PC-3 (cell line): ENCODE data around the gene TTC7B. TPM values are rescaled to one million over a fixed set of nuclear protein-coding genes. Genes with fewer than 3 reads are reported as not detected.

Experiments
- ATAC-seq: fragments of 200-7000 bp; cut with Tn5 transposase; 2 replicates; pipeline ENCODE4 v1.9.1; 2020; ENCODE audit warnings: mild to moderate bottlenecking, moderate library complexity
- BruUV-seq: library from RNA; stranded (reverse); fragments of 400-500 nt; replicated peaks from 2 replicates; lab custom pipeline; 2021; lab: Mats Ljungman, UMichigan
- CTCF ChIA-PET: fragments of 300-600 bp; sonication (Branson Sonifier 250); formaldehyde crosslinking; loops from one replicate; lab custom pipeline; 2022; ENCODE audit warnings: antibody characterized with exemption; lab: Charles Lee
- POLR2A ChIA-PET: fragments of 300-600 bp; sonication (Branson Sonifier 250); formaldehyde crosslinking; loops from one replicate; lab custom pipeline; 2022; ENCODE audit warnings: antibody characterized with exemption; ENCODE audit not compliant: unreplicated experiment; lab: Charles Lee
- DNase-seq: peaks from one replicate; pipeline ENCODE4 v3.0.0-alpha.2; 2015
- H2AFZ ChIP-seq: fragments of 300-600 bp; sonication (generic); 2 replicates; pipeline ENCODE4 v1.6.0; 2016; ENCODE audit warnings: antibody characterized with exemption, low read length
- H3F3A ChIP-seq: fragments of 300-600 bp; sonication (generic); one replicate; pipeline ENCODE4 v1.6.0; 2017; ENCODE audit warnings: antibody characterized with exemption, low read length, control low read depth, mild to moderate bottlenecking; ENCODE audit not compliant: unreplicated experiment
- H3K27ac ChIP-seq: fragments of 300-600 bp; sonication (generic); 2 replicates; pipeline ENCODE4 v1.5.1; 2016; ENCODE audit warnings: mild to moderate bottlenecking, low read length
- H3K27me3 ChIP-seq: fragments of 300-600 bp; sonication (generic); 2 replicates; pipeline ENCODE4 v1.6.1; 2016; ENCODE audit warnings: low read length, mixed read lengths
- H3K36me3 ChIP-seq: fragments of 300-600 bp; sonication (generic); 2 replicates; pipeline ENCODE4 v1.6.1; 2016; ENCODE audit warnings: low read depth, mixed run types, low read length, mixed read lengths
- H3K4me1 ChIP-seq: fragments of 300-600 bp; sonication (generic); 2 replicates; pipeline ENCODE4 v1.5.1; 2016; ENCODE audit warnings: low read length; ENCODE audit not compliant: insufficient read depth
- H3K4me2 ChIP-seq: fragments of 300-600 bp; sonication (generic); 2 replicates; pipeline ENCODE4 v1.6.0; 2016; ENCODE audit warnings: low read length
- H3K4me3 ChIP-seq: fragments of 300-600 bp; sonication (generic); 2 replicates; pipeline ENCODE4 v1.5.1; 2016; ENCODE audit warnings: mild to moderate bottlenecking, low read length, mixed read lengths
- H3K79me2 ChIP-seq: fragments of 300-600 bp; sonication (generic); 2 replicates; pipeline ENCODE4 v1.6.1; 2017; ENCODE audit warnings: low read length, mixed read lengths
- H3K9ac ChIP-seq: fragments of 300-600 bp; sonication (generic); 2 replicates; pipeline ENCODE4 v1.6.0; 2016; ENCODE audit warnings: mild to moderate bottlenecking, low read length
- H3K9me2 ChIP-seq: fragments of 300-600 bp; sonication (generic); replicated peaks from 2 replicates; pipeline ENCODE4 v1.6.1; 2016; ENCODE audit warnings: mixed run types, low read length, mixed read lengths
- H3K9me3 ChIP-seq: fragments of 300-600 bp; sonication (generic); 2 replicates; pipeline ENCODE4 v1.6.1; 2016; ENCODE audit warnings: low read length, mixed read lengths
- H4K20me1 ChIP-seq: fragments of 300-600 bp; sonication (generic); 2 replicates; pipeline ENCODE4 v1.6.1; 2016; ENCODE audit warnings: low read length, mixed read lengths
- CTCF ChIP-seq: fragments of 300-600 bp; sonication (generic); conservative IDR thresholded peaks from 2 replicates; pipeline ENCODE4 v1.5.1; 2017; ENCODE audit warnings: antibody characterized with exemption, low read depth, mild to moderate bottlenecking, low read length
- EZH2 ChIP-seq: fragments of 300-600 bp; sonication (generic); IDR thresholded peaks from one replicate; pipeline ENCODE4 v1.6.1; 2017; ENCODE audit warnings: antibody characterized with exemption, mild to moderate bottlenecking, low read length; ENCODE audit not compliant: unreplicated experiment
- EZH2phosphoT487 ChIP-seq: fragments of 300-600 bp; sonication (generic); IDR thresholded peaks from 2 replicates; pipeline ENCODE4 v1.6.1; 2018; ENCODE audit warnings: mild to moderate bottlenecking, antibody characterized with exemption, low read length, borderline replicate concordance
- intact Hi-C: fragments of 100-400 bp; cut with micrococcal nuclease; formaldehyde crosslinking; loops from 2 replicates; pipeline ENCODE4 v1.9.0; 2023
- total RNA-seq: library from RNA; depleted of rRNA; stranded (reverse); fragments of >200 nt; gene quantifications from 2 replicates; pipeline ENCODE4 v1.2.3, GENCODE V29; 2014

The TTC7B gene
- total RNA-seq, 1 experiment from 2014 or later = 45.6 TPM

- no peaks in the 10 kb centered on the region for H3K9me2 ChIP-seq
- H3K4me3 ChIP-seq = no peak overlapping the region
- intact Hi-C loops = no loop called here
- no peaks in the 10 kb centered on the region for H4K20me1 ChIP-seq
- CTCF ChIA-PET = no interaction called here
- no TSS peak for BruUV-seq
- no peaks in the 10 kb centered on the region for H3F3A ChIP-seq
- TF ChIP-seq EZH2phosphoT487 (no peak), EZH2 (no peak), CTCF (no peak)
- no peaks in the 10 kb centered on the region for H3K36me3 ChIP-seq
- H3K79me2 ChIP-seq = no peaks in the 10 kb centered on the region
- H3K9me3 ChIP-seq = no peaks in the 10 kb centered on the region
- no peak overlapping the region for H3K27ac ChIP-seq
- H3K27me3 ChIP-seq = no peaks in the 10 kb centered on the region
- H3K4me2 ChIP-seq = no peak overlapping the region
- POLR2A ChIA-PET = no interaction called here
- peaks cover 8% of the 10 kb centered on the region; the same call in 1 of the 2 replicates for H3K4me1 ChIP-seq
- H2AFZ ChIP-seq = no peak overlapping the region
- ATAC-seq = no peak
- DNase-seq = no peak
- no peak overlapping the region for H3K9ac ChIP-seq
Observed at GRCh38 chr14:90545382-90545781, 270.8 kb downstream of the TTC7B start.

- no peaks in the 10 kb centered on the region for H3F3A ChIP-seq
- H3K27me3 ChIP-seq = no peaks in the 10 kb centered on the region
- H3K4me2 ChIP-seq = no peak overlapping the region
- no peaks in the 10 kb centered on the region for H3K9me2 ChIP-seq
- BruUV-seq = no TSS peak
- H3K4me1 ChIP-seq = peaks cover 10% of the 10 kb centered on the region; the same call in 1 of the 2 replicates
- no peaks in the 10 kb centered on the region for H3K9me3 ChIP-seq
- no peak overlapping the region for H3K27ac ChIP-seq
- DNase-seq = no peak
- H3K9ac ChIP-seq = no peak overlapping the region
- intact Hi-C loops = no loop called here
- H3K79me2 ChIP-seq = no peaks in the 10 kb centered on the region
- ChIA-PET CTCF (no interaction called here), POLR2A (no interaction called here)
- TF ChIP-seq EZH2phosphoT487 (no peak), CTCF (no peak), EZH2 (no peak)
- no peaks in the 10 kb centered on the region for H3K36me3 ChIP-seq
- no peaks in the 10 kb centered on the region for H4K20me1 ChIP-seq
- H3K4me3 ChIP-seq = no peak overlapping the region
- no peak for ATAC-seq
- H2AFZ ChIP-seq = no peak overlapping the region
Observed at GRCh38 chr14:90544971-90545370, 271.3 kb downstream of the TTC7B start.

GRCh38 chr14:90544566-90544965, 271.7 kb downstream of the TTC7B start:
- H4K20me1 ChIP-seq = no peaks in the 10 kb centered on the region
- no peak overlapping the region for H3K4me3 ChIP-seq
- H2AFZ ChIP-seq = no peak overlapping the region
- ChIA-PET POLR2A (interaction anchor here (0.6 kb wide), 1 partner anchor 215 kb away, joined by 17 read pairs; no protein-coding TSS in a partner anchor), CTCF (no interaction called here)
- intact Hi-C loops = no loop called here
- no peak for TF ChIP-seq CTCF
- TF ChIP-seq EZH2 = no peak
- TF ChIP-seq EZH2phosphoT487 = no peak
- H3K4me1 ChIP-seq = peaks cover 10% of the 10 kb centered on the region; the same call in 1 of the 2 replicates
- H3K4me2 ChIP-seq = no peak overlapping the region
- no peak overlapping the region for H3K27ac ChIP-seq
- H3F3A ChIP-seq = no peaks in the 10 kb centered on the region
- ATAC-seq = no peak
- no peak overlapping the region for H3K9ac ChIP-seq
- no peaks in the 10 kb centered on the region for H3K9me3 ChIP-seq
- no peak for DNase-seq
- no TSS peak for BruUV-seq
- no peaks in the 10 kb centered on the region for H3K9me2 ChIP-seq
- H3K27me3 ChIP-seq = no peaks in the 10 kb centered on the region
- H3K79me2 ChIP-seq = no peaks in the 10 kb centered on the region
- no peaks in the 10 kb centered on the region for H3K36me3 ChIP-seq
